HepG2 (cell line): ENCODE results near the gene SDR9C7.
"Not testable (repeated sequence)": the region's sequence is repeated elsewhere in the genome, so short reads cannot be mapped to it uniquely, and the experiment has no call there.

Experiments
- AGO1 ChIP-seq: fragments of 200-400 bp; formaldehyde crosslinking; IDR thresholded peaks from 2 replicates; pipeline ENCODE4 v1.6.1; 2017; ENCODE audit warnings: mild to moderate bottlenecking, low read depth, low read length, moderate library complexity; ENCODE audit not compliant: poor library complexity, severe bottlenecking
- CSRNP1 ChIP-seq: sonication (generic); formaldehyde crosslinking; IDR thresholded peaks from 2 replicates; pipeline ENCODE4 v1.8.1; 2023; ENCODE audit warnings: mild to moderate bottlenecking, missing genetic modification reagents
- ELF4 ChIP-seq: sonication (generic); formaldehyde crosslinking; IDR thresholded peaks from 2 replicates; pipeline ENCODE4 v1.5.0; 2020; ENCODE audit warnings: missing genetic modification reagents, mild to moderate bottlenecking, moderate library complexity, borderline replicate concordance
- EZH2 ChIP-seq: conservative IDR thresholded peaks from 2 replicates; pipeline ENCODE4 v1.6.1; 2012; ENCODE audit warnings: mild to moderate bottlenecking, low read depth, low read length, moderate library complexity
- HDAC6 ChIP-seq: fragments of 200-600 bp; sonication (generic); IDR thresholded peaks from 2 replicates; pipeline ENCODE4 v1.7.0; 2017; ENCODE audit warnings: mild to moderate bottlenecking, antibody characterized with exemption, low read length, low read depth
- MEIS2 ChIP-seq: sonication (generic); formaldehyde crosslinking; IDR thresholded peaks from 2 replicates; pipeline ENCODE4 v1.9.0; 2021; ENCODE audit warnings: mild to moderate bottlenecking, missing genetic modification reagents
- MYC ChIP-seq: sonication (generic); formaldehyde crosslinking; IDR thresholded peaks from 2 replicates; pipeline ENCODE4 v1.9.0; 2021; ENCODE audit warnings: missing genetic modification reagents, borderline replicate concordance
- THRA ChIP-seq: sonication (generic); formaldehyde crosslinking; IDR thresholded peaks from 2 replicates; pipeline ENCODE4 v1.4.0; 2020; ENCODE audit warnings: missing genetic modification reagents, borderline replicate concordance
- ZNF142 ChIP-seq: sonication (generic); formaldehyde crosslinking; IDR thresholded peaks from 2 replicates; pipeline ENCODE4 v1.4.0; 2020; ENCODE audit warnings: missing genetic modification reagents
- ZNF839 ChIP-seq: sonication (generic); formaldehyde crosslinking; IDR thresholded peaks from 2 replicates; pipeline ENCODE4 v1.4.0; 2020; ENCODE audit warnings: missing genetic modification reagents, mild to moderate bottlenecking, borderline replicate concordance

DNA sequence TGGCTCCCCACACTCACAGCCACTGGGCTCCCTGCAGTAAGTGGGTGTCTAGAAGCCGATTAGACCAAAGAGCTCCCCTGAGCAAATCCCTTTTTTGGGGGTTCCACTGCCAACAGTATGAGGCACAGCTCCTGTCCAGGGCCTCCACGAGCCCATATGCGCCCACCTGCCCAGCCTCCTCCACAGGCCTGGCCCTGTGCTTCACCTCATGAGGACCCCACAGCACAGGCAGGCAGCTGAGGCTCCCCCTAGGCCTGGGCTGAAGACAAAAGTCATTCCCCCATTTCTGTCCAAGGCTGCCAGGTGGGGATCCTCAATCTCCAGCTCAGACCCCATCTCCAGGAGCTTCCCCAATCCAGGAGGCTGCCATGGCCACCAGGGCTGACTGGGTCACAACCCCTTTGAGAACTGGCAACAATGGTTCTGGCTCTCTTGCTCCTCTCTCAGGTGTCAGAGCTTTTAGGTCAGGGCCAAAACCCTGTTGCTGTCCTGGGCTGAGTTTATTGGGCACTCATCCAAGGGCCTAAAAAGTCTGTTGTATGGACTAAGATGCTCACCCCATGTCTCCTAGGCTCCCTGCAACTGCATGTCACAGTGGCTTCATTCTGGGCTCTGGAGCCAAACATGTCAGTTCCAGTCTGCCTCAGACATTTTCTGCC, 48.5 kb upstream of the SDR9C7 start:
- not testable (repeated sequence) for TF ChIP-seq ELF4 (CRISPR knock-in tag); MEIS2; MYC (CRISPR knock-in tag); HDAC6; ZNF142 (CRISPR knock-in tag); ZNF839; CSRNP1 (CRISPR knock-in tag); AGO1; EZH2; THRA
